Keratinocyte (primary cell): ENCODE results near the gene PGLYRP3. TPM values are rescaled to one million over a fixed set of nuclear protein-coding genes. Genes with fewer than 3 reads are reported as not detected.
A peak's percentile ranks its signal among the peaks of the same experiment; 100 is the strongest.

Experiments used
- DNase-seq: peaks from one replicate; pipeline ENCODE4 v3.0.0-alpha.2; 2011; ENCODE audit warnings: low read depth, missing footprints, low spot score
- FAIRE-seq: peaks from 2 replicates; lab custom pipeline; 2011; peaks lifted over from hg19 to GRCh38; lab: Jason Lieb, UNC
- H2AFZ ChIP-seq: 2 replicates; pipeline ENCODE4 v1.6.0; 2012; ENCODE audit warnings: low read length, control low read depth, inconsistent platforms; ENCODE audit not compliant: control insufficient read depth
- H3K27ac ChIP-seq: 2 replicates; pipeline ENCODE4 v1.5.1; 2011; ENCODE audit warnings: low read length; ENCODE audit not compliant: control insufficient read depth, insufficient read depth
- H3K27me3 ChIP-seq: 3 replicates; pipeline ENCODE4 v1.6.0; 2011; ENCODE audit warnings: low read length; ENCODE audit not compliant: control insufficient read depth, insufficient read depth; ENCODE audit errors: extremely low read depth
- H3K36me3 ChIP-seq, 2 experiments: 2 replicates in 1 of 2; 3 replicates in 1 of 2; pipeline ENCODE4 v1.5.1; 2011; ENCODE audit warnings: low read length in 2 of 2, mild to moderate bottlenecking in 1 of 2; ENCODE audit not compliant: control insufficient read depth in 2 of 2, insufficient read depth in 2 of 2; ENCODE audit errors: extremely low read depth in 1 of 2
- H3K4me1 ChIP-seq: 3 replicates; pipeline ENCODE4 v1.5.1; 2011; ENCODE audit warnings: low read length; ENCODE audit not compliant: control insufficient read depth, insufficient read depth; ENCODE audit errors: extremely low read depth
- H3K4me2 ChIP-seq: 3 replicates; pipeline ENCODE4 v1.6.0; 2011; ENCODE audit warnings: low read depth, low read length; ENCODE audit not compliant: control insufficient read depth, insufficient read depth; ENCODE audit errors: extremely low read depth
- H3K4me3 ChIP-seq, 3 experiments: fragments of 200-600 bp in 1 of 3; sonication (generic) in 1 of 3; 2 replicates in 2 of 3; 3 replicates in 1 of 3; pipeline ENCODE4 v1.5.1; 2011 to 2016; ENCODE audit warnings: low read length in 3 of 3, mild to moderate bottlenecking in 3 of 3, control low read depth in 2 of 3, inconsistent platforms in 1 of 3, low read depth in 1 of 3, mixed read lengths in 1 of 3, mixed run types in 1 of 3, moderate library complexity in 1 of 3; ENCODE audit not compliant: control insufficient read depth in 2 of 3, insufficient read depth in 2 of 3; ENCODE audit errors: extremely low read depth in 1 of 3
- H3K79me2 ChIP-seq: 2 replicates; pipeline ENCODE4 v1.6.0; 2012; ENCODE audit warnings: low read length; ENCODE audit not compliant: control insufficient read depth, insufficient read depth
- H3K9ac ChIP-seq: 3 replicates; pipeline ENCODE4 v1.6.0; 2011; ENCODE audit warnings: low read length; ENCODE audit not compliant: control insufficient read depth, insufficient read depth; ENCODE audit errors: extremely low read depth
- H3K9me1 ChIP-seq: 3 replicates; pipeline ENCODE4 v1.6.0; 2011; ENCODE audit warnings: low read length; ENCODE audit not compliant: control insufficient read depth, insufficient read depth; ENCODE audit errors: extremely low read depth
- H3K9me3 ChIP-seq: 2 replicates; pipeline ENCODE4 v1.5.1; 2012; ENCODE audit warnings: low read depth, low read length; ENCODE audit not compliant: control insufficient read depth
- H4K20me1 ChIP-seq: 3 replicates; pipeline ENCODE4 v1.6.0; 2011; ENCODE audit warnings: low read length; ENCODE audit not compliant: control insufficient read depth, insufficient read depth; ENCODE audit errors: extremely low read depth
- CTCF ChIP-seq, 3 experiments: IDR thresholded peaks in 1 of 3; conservative IDR thresholded peaks in 1 of 3; optimal IDR thresholded peaks in 1 of 3; 2 replicates in 2 of 3; 3 replicates in 1 of 3; pipeline versions ENCODE3 to v1.5.1; 2011; ENCODE audit warnings: low read length in 3 of 3, mild to moderate bottlenecking in 3 of 3, moderate library complexity in 2 of 3, control low read depth in 1 of 3, inconsistent platforms in 1 of 3; ENCODE audit not compliant: insufficient read depth in 2 of 3; ENCODE audit errors: extremely low read depth in 1 of 3
- EZH2 ChIP-seq: IDR thresholded peaks from one replicate; pipeline ENCODE4 v1.6.1; 2012; ENCODE audit warnings: inconsistent platforms, mild to moderate bottlenecking, low read length, moderate library complexity
- dilution Hi-C: fragments of 300-500 bp; cut with MboI; formaldehyde crosslinking; loops from one replicate; pipeline ENCODE4 v1.7.0; 2020; ENCODE audit warnings: low sequenced_read_pairs; ENCODE audit not compliant: extremely low pct_ligation_motif_present
- polyA plus RNA-seq, 5 experiments: library from polyadenylated mRNA; depleted of rRNA in 3 of 5; stranded (reverse) in 3 of 5; stranded (forward) in 1 of 5; unstranded in 1 of 5; fragments of >200 nt; gene quantifications; 1 replicate in 1 of 5; 2 replicates in 3 of 5; 3 replicates in 1 of 5; pipeline versions ENCODE4 v1.2.1 to v1.2.3, GENCODE V29; 2011 to 2012; ENCODE audit warnings: missing spikeins in 2 of 5, low read depth in 1 of 5, low replicate concordance in 1 of 5

Gene PGLYRP3
- polyA plus RNA-seq, 1 donor (not counting 4 experiments of a cell fraction or from before 2014, with no cell fraction given) = 0.93 TPM

GRCh38 chr1:153358691-153358975 lies 45.9 kb upstream of the PGLYRP3 start:
- Histone ChIP-seq H3K79me2 (no peaks in the 10 kb centered on the region), H3K27me3 (no peaks in the 10 kb centered on the region), H4K20me1 (no peaks in the 10 kb centered on the region), H3K4me3 (no peak overlapping the region), H2AFZ (no peak overlapping the region), H3K9me3 (no peaks in the 10 kb centered on the region), H3K9me1 (no peaks in the 10 kb centered on the region), H3K27ac (no peak overlapping the region), H3K36me3 (no peaks in the 10 kb centered on the region), H3K9ac (no peak overlapping the region), H3K4me2 (no peak overlapping the region), H3K4me1 (peaks cover 16% of the 10 kb centered on the region)
- FAIRE-seq (no peak), DNase-seq (no peak)
- dilution Hi-C loops = loop anchor here (10.0 kb wide), 2 partner anchors 46 to 146 kb away; no protein-coding TSS in a partner anchor
- TF ChIP-seq EZH2 = no peak
- TF ChIP-seq CTCF (optimal IDR thresholded peaks at IDR 0.05 in 1 of 3, IDR thresholded peaks at IDR 0.05 in 1 of 3, conservative IDR thresholded peaks at IDR 0.05 in 1 of 3; ENCODE audit: extremely low read depth in 1 of 3, insufficient read depth in 2 of 3, low read length in 3 of 3) = no peak

- H3K9me3 ChIP-seq = no peaks in the 10 kb centered on the region
- H3K4me1 ChIP-seq = peaks cover 16% of the 10 kb centered on the region
- no peaks in the 10 kb centered on the region for H3K36me3 ChIP-seq
- dilution Hi-C loops = loop anchor here (10.0 kb wide), 2 partner anchors 47 to 147 kb away; no protein-coding TSS in a partner anchor
- peak within 1 kb of the TSS; percentile 52 for H3K9ac ChIP-seq
- TF ChIP-seq EZH2 (no peak), CTCF (optimal IDR thresholded peaks at IDR 0.05 in 1 of 3, IDR thresholded peaks at IDR 0.05 in 1 of 3, conservative IDR thresholded peaks at IDR 0.05 in 1 of 3; ENCODE audit: extremely low read depth in 1 of 3, insufficient read depth in 2 of 3, low read length in 3 of 3) (no peak)
- no peak within 1 kb of the TSS for H3K4me3 ChIP-seq
- peak within 1 kb of the TSS; percentile 55 for H2AFZ ChIP-seq
- DNase-seq (no peak), FAIRE-seq (no peak)
- no peaks in the 10 kb centered on the region for H3K9me1 ChIP-seq
- H3K27ac ChIP-seq = peak within 1 kb of the TSS; percentile 47
- H3K4me2 ChIP-seq = peak within 1 kb of the TSS; percentile 66
- no peaks in the 10 kb centered on the region for H4K20me1 ChIP-seq
- H3K79me2 ChIP-seq = no peaks in the 10 kb centered on the region
- no peaks in the 10 kb centered on the region for H3K27me3 ChIP-seq
These were observed 45.3 kb upstream of the PGLYRP3 start, which contains the start of gene S100A9 for GRCh38 chr1:153357853-153358690. Gene S100A9, plus strand, starts transcription at chr1:153357854. Its CDS starts 430 bp downstream, at chr1:153358284.
